GM12872 (cell line): ENCODE data around the gene GJB2.

Experiments
- TF ChIP-seq, protein P1 (sequence below): IDR thresholded peaks from 3 replicates; pipeline ENCODE4 v1.5.1; 2011; ENCODE audit warnings: low read depth, mild to moderate bottlenecking, low read length, moderate library complexity; ENCODE audit not compliant: insufficient read depth

The GJB2 gene

DNA sequence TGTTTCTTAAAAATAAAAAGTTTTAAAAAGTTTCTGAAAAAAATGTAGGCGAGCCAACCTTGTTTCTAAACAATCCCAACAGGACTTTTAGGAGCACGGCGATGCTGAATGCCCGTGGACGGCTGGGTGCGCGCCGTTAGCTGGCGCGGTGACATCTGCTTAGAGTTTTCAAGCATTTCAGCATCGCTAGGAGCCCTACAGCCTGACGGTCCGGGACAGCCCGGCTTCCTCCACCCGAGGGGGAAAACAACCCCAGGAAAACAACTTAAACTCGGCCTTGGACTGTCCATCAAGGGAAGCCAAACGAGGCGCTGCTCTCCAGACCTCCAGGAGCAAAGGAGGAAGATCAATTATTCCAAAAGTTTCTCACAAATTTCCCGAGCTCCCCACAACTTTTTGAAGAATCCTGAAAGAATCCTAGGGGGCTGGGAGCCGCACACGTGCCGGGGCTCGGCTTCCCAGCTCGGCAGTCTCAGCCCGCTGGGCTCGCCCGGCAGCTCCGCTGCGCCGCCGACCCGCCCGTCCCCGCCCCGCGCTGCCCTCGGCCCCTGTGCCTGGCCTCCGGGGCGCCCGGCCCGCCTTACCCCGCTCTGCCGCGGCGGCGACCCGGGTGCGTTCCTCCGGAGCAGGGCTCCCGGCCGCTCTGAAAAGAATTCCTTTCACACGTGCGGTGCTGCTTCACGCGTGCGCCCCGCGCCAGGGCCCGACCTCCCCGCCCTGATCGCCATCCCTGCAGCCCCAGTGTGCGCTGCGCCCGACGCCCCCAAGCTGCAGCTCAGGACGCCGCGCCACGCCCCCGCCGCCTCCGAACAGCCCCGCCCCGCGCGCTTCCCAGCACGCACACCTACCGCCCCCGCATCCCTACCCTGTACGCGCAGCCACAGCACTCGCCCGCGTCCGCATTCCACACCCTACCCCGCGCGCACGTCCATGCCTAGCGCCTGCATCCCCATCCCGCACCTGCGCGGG lies 32.1 kb downstream of the GJB2 start, which contains the start of gene GJA3:
Gene GJA3, minus strand, starts transcription at position 747 of the 969 bp plus-strand sequence. CDS start 17,764 bp downstream, outside the sequence.
- TF ChIP-seq, protein P1, sequence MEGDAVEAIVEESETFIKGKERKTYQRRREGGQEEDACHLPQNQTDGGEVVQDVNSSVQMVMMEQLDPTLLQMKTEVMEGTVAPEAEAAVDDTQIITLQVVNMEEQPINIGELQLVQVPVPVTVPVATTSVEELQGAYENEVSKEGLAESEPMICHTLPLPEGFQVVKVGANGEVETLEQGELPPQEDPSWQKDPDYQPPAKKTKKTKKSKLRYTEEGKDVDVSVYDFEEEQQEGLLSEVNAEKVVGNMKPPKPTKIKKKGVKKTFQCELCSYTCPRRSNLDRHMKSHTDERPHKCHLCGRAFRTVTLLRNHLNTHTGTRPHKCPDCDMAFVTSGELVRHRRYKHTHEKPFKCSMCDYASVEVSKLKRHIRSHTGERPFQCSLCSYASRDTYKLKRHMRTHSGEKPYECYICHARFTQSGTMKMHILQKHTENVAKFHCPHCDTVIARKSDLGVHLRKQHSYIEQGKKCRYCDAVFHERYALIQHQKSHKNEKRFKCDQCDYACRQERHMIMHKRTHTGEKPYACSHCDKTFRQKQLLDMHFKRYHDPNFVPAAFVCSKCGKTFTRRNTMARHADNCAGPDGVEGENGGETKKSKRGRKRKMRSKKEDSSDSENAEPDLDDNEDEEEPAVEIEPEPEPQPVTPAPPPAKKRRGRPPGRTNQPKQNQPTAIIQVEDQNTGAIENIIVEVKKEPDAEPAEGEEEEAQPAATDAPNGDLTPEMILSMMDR, result no peak

DNA sequence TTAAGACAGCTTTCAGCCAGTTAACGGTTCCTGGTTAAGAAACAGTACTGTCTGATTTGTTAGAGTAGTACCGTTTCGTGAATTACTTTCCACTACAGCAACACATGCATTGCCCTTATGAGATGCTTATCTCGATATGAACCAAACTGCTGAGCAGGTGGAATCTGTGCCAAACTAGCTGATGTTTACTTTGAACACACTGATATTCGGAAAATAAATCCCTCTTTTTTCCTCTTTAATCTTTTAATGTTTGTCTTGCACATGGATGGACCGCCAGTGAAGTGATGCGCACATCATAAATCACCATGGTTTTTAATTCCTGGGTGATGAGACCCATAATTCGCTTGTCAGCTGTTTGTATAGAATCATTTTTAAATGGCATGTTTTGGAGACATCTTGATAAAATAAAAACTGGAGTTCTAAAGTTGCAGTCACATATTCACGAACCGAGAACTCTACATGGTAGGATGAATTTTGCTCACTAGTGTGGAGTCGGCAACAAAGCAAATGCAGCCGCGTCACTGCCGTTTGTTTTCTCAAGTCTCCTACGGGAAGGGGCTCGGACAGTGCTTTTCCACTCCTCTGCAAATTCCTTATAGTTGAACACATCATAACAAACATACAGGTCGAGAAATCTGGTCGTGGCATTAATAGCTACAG lies 33.0 kb downstream of the GJB2 start:
- TF ChIP-seq, protein P1, result no peak

DNA sequence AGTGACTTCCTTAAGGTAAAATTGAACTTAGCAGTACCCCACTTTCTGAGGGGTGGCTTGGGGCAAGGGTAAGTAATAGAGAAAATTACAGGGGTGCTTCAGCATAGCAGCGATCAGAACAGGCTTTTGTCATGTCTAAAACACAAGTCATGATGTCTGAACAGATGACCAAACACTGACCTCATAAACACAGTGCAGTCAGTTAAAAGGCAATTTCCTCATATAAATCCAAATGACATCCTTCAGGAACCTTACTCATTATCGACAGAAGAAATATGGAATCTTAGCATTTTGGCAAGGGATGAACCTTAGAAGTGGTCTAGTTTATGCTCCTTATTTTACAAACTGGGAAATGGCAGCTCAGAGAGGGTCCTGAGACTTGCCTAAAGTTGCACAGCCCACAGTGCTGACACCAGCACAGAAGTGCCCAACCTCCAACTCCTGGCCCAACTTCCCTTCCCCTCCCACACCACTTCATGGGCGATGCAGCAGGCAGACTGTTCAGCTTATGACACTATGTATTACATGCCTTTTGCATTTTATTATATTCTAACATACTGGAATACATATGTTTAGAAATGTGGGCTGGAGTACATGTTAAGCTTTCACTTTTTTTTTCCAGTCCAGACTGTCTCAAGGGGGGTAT lies 35.5 kb downstream of the GJB2 start:
- TF ChIP-seq, protein P1, result no peak

DNA sequence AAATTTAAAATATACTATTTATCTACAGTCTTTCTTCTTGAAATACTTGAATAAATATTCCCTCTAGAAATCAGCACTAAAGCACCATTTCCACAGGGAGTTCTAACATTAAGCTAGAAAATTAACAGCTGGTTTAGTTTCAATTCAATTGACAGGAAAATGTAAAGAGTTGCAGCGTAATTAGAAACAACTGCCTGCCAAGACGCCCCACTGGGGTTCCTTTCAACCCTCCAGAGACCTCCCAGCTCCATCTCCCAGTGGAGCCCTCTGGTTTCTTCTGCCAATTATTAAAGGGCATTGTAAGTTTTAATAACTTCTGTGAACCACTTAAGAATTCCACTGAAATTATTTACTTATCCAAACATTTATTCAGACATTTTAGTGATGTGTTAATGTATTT lies 36.0 kb downstream of the GJB2 start:
- TF ChIP-seq, protein P1, result no peak

DNA sequence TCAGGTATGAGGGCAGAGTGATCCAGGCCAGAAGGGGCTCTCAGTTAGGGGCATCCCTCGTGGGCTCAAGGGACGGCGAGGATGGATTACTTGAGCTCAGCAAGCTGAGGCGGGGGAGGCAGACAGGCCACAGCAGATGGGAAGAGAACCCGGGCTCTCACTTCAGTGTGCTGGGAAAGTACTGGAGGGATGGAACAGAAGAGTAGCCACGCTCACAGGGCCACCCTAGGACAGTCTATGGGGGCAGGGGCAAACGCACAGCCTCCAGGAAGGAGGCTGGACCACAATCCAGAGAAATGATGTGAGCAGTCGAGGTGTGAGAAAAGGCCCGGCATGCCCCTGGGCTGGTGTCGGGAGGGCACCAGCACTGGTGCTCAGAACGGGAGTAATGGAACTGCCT lies 41.1 kb downstream of the GJB2 start:
- TF ChIP-seq, protein P1, result no peak

DNA sequence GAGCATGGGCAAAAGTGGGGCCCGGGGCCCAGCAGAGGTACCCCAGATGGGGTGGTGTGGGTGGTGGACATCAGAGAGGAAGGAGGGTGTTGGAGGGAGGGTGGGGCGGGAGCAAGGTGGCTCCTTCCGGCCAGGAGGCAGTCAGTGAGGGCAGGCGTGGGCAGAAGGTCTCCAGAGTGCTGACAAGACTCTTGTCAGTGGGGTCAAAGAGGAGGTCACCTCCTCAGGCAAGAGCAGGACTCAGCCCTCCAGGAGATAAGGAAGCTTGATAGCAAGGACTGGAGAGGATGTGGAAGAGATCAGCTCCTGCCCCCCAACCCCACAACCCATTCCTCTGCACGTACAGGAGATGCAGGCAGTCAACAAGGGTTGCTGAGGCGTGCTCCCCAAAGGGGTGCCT lies 41.7 kb downstream of the GJB2 start:
- TF ChIP-seq, protein P1, result no peak

DNA sequence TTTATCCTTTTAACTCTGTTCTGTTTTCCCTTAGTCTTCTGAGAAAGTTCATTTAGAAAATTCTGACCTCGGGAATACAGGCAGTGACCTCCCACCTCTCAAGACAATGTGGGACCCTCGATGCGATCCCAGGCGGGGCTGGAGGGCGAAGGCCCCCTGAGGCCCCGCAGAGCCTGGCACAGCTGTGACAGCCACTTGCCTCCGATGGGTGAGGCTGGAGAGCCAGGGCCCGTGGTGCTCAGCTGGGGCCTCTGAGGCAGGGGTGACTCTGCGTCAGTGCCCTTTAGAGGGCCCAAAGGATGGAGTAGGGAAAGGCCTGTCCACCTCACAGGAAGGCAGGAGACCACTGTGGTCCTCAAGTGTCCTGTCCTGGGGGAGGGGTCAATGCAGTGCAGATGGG lies 42.2 kb downstream of the GJB2 start:
- TF ChIP-seq, protein P1, result no peak
